Effector memory CD4-positive, alpha-beta T cell (primary cell): ENCODE data around the gene USP19.

Source experiments
- DNase-seq, 3 donors: peaks; one replicate each; pipeline ENCODE4 v3.0.0-alpha.2; 2020
- H3K27ac ChIP-seq: 2 replicates; pipeline ENCODE4 v1.7.0; 2013; ENCODE audit warnings: mild to moderate bottlenecking, low read length, moderate library complexity; ENCODE audit not compliant: insufficient read depth, poor library complexity, severe bottlenecking
- H3K27me3 ChIP-seq: replicated peaks from 2 replicates; pipeline ENCODE4 v1.7.0; 2013; ENCODE audit warnings: mild to moderate bottlenecking, low read length; ENCODE audit not compliant: insufficient read depth, control insufficient read depth, poor library complexity, severe bottlenecking
- H3K36me3 ChIP-seq: 2 replicates; pipeline ENCODE4 v1.7.0; 2013; ENCODE audit warnings: mild to moderate bottlenecking, low read length, moderate library complexity; ENCODE audit not compliant: control insufficient read depth, insufficient read depth
- H3K4me1 ChIP-seq: 2 replicates; pipeline ENCODE4 v1.7.0; 2013; ENCODE audit warnings: low read length, mild to moderate bottlenecking; ENCODE audit not compliant: control insufficient read depth, insufficient read depth, poor library complexity, severe bottlenecking
- H3K4me3 ChIP-seq: 2 replicates; pipeline ENCODE4 v1.7.0; 2013; ENCODE audit warnings: low read length, low read depth, mild to moderate bottlenecking; ENCODE audit not compliant: insufficient read depth, poor library complexity, severe bottlenecking
- H3K9me3 ChIP-seq: 2 replicates; pipeline ENCODE4 v1.7.0; 2013; ENCODE audit warnings: mild to moderate bottlenecking, low read length, moderate library complexity; ENCODE audit not compliant: control insufficient read depth
- total RNA-seq, 3 donors: gene quantifications; one replicate each; lab custom pipeline; 2026; lab: John Stamatoyannopoulos, UW

Gene USP19, protein sequence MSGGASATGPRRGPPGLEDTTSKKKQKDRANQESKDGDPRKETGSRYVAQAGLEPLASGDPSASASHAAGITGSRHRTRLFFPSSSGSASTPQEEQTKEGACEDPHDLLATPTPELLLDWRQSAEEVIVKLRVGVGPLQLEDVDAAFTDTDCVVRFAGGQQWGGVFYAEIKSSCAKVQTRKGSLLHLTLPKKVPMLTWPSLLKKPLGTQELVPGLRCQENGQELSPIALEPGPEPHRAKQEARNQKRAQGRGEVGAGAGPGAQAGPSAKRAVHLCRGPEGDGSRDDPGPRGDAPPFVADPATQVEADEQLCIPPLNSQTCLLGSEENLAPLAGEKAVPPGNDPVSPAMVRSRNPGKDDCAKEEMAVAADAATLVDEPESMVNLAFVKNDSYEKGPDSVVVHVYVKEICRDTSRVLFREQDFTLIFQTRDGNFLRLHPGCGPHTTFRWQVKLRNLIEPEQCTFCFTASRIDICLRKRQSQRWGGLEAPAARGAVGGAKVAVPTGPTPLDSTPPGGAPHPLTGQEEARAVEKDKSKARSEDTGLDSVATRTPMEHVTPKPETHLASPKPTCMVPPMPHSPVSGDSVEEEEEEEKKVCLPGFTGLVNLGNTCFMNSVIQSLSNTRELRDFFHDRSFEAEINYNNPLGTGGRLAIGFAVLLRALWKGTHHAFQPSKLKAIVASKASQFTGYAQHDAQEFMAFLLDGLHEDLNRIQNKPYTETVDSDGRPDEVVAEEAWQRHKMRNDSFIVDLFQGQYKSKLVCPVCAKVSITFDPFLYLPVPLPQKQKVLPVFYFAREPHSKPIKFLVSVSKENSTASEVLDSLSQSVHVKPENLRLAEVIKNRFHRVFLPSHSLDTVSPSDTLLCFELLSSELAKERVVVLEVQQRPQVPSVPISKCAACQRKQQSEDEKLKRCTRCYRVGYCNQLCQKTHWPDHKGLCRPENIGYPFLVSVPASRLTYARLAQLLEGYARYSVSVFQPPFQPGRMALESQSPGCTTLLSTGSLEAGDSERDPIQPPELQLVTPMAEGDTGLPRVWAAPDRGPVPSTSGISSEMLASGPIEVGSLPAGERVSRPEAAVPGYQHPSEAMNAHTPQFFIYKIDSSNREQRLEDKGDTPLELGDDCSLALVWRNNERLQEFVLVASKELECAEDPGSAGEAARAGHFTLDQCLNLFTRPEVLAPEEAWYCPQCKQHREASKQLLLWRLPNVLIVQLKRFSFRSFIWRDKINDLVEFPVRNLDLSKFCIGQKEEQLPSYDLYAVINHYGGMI (N-terminal part only)
- 74.3 to 111 (median 80.2) reads per million in 3 donors for total RNA-seq

DNA sequence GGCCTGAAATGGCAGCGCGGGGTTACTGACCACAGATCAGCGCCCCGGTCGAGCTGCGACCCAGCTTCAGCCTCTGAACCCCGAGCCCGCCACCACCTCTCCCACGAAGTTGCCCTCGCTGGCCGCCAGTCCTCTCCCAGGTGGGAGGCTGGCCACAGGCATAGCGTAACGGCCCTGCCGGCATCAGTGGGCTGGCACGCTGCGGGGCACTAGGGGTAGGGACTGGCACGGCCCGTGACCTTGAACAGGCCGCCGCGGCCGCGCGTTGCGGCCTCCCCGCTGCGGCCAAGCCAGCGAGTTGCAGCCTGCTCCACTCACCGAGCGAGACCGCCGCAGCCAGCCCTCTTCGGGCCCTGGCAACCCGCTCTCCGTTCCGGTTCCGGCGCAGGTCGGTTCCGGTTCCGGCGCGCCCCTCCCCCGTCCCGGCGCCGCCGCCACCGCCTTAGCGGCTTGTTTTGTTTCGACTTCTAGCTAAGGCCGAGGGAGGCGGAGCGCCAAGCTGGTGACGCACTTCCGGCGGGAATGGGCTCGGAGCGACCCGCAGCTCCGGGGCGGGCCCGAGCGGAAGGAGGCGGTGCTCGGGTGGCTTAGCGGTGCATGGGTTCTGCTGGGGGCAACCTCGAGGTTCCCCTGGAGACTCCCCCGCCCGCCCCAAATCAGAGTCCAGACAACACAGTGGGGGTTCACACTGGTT, at the start of gene USP19:
TSS of gene USP19 (minus strand) at position 386 of the 694 bp plus-strand sequence. CDS start 1,678 bp downstream, outside the sequence.
- Histone ChIP-seq H3K9me3 (no peaks in the 10 kb centered on the region), H3K36me3 (peaks cover 31% of the 10 kb centered on the region), H3K27me3 (no peaks in the 10 kb centered on the region), H3K4me3 (peak within 1 kb of the TSS; percentile 81), H3K4me1 (peaks cover 23% of the 10 kb centered on the region), H3K27ac (peak within 1 kb of the TSS; percentile 90)
- DNase-seq: peak; percentile 90 to 92 (median 90)

DNA sequence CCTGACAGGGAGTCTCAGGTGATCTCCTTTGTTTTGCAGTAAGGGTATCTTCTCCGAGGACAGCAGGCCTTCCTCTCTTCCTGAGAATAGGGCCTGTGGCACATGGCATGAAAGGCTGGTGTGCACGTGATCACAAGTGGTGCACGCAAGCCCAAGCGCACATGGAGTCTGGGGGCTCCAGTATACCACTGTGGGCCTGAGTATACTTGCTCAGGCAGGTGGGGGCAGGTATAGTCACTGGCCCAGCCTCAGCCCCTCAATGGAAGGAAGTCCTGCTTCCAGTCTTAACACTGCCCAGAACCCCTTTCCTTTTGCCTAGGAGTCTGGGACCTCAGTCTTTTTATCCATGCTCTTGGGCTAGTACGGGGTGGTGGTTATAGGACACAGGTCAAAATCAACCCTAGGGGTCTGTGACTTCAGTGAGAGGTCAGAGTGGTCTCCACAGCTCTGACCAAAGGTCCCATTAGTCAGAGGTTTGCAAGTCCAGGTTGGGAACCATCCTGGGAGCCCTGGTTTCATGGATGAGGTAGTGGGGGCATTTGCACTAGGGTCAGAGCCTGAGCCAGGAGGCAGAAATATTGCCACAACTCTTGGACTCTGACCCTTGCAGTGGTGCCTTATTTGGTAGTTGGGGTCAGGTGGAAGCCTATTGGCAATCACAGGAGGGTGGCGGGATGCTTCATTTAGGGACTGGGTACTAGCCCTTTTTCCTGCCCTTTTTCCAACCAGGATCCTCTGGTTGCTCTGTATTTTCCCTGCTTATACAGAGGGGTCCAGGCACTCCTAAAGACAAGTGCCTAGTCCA, 46.3 kb upstream of the USP19 start:
- H3K27ac ChIP-seq: peak overlapping the region; percentile 70
- H3K4me3 ChIP-seq: peak overlapping the region; percentile 76
- peaks cover 33% of the 10 kb centered on the region for H3K4me1 ChIP-seq

DNA sequence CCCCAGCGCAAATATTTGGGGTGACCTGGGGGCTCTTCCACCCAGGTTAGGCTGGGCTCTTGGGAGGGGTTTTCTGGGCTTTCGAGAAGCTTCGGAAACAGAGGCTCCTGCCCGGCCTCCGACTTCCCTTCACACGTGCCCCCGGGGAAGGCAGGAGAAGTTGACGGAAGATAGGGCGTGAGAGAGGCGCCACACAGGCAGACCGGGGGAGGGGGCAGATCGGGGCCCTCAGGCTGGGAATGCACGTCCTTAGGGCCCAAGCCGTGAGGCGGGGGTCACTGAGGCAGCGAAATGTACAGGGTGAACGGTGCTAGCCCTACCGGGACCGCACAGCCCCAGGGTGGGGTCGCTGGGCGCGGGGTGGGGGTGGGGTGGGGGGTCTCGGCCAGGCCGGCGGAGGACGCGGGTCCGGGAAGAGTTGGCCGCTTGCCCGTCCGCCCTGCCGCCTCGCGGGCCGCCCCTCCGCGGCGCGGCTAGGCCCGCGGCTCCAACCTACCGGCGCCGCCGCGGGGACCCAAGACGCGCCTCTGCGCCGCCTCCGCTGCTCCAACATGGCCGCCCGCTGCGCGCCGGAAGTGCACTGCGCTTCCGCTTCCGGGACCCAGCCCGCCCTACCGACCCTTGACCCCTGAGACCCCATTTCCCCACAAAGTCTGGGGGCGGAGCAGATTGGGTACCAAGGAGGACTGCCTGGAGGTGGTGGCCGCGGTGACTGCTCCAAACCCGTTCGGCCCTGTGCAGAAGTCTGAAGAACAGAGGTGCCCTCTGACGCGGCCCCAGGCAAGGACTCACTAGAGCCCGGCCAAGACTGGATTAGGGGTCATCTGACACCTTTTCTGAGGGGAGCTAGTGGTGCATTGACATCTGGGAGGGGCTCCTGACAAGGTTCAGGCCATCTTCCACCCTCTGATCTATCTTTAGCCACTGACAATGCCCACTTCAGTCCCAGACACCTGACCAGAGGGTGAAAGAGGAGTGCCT, 45.4 kb upstream of the USP19 start, which contains the start of gene CCDC71:
TSS of gene CCDC71 (minus strand) at position 561 of the 981 bp plus-strand sequence. CDS start 2,123 bp downstream, outside the sequence.
- Histone ChIP-seq H3K4me3 (peak within 1 kb of the TSS; percentile 76), H3K27ac (peak within 1 kb of the TSS; percentile 70), H3K9me3 (no peaks in the 10 kb centered on the region), H3K27me3 (no peaks in the 10 kb centered on the region), H3K4me1 (peaks cover 27% of the 10 kb centered on the region), H3K36me3 (peaks cover 15% of the 10 kb centered on the region)
- peak; percentile 40 to 57 (median 49) for DNase-seq

More for the DNA sequence above, 46.3 kb upstream of the USP19 start:
- Histone ChIP-seq H3K36me3 (peaks cover 10% of the 10 kb centered on the region), H3K9me3 (no peaks in the 10 kb centered on the region), H3K27me3 (no peaks in the 10 kb centered on the region)
- no peak for DNase-seq

DNA sequence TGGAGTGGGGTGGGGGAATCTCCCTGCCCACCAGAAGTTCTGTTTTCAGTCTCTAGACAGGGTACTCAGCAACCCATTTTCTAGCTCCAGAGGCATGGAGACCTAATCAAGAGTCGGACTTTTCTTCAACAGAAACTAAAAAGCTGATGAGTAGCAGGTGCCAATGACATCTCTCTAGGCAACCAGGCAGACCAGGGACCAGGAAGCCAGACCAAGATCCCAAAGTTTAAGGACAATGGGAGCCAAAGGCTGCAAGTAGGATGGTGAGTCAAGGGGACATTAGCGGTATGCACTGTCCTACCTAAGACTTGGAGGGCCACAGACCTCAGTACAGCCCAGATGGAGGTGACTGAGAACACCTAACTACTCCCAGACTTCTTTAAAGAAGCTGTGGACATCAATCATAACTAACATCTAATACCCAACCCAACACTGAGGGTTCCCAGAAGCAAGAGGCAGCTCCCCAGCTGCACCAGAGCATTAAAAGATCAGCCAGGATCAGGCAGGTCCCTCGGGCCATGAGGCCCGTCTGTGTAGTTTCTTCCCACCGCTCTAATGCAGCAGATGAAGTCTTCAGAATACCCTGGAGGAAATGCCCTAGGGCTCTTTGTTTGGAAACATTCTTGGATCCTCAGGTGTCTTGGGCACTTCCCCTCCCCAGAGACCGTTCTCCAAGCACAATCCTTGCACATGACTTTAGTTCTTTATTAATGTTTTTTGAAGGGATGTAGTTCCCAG, 44.5 kb upstream of the USP19 start:
- peaks cover 22% of the 10 kb centered on the region for H3K4me1 ChIP-seq
- H3K4me3 ChIP-seq: peak overlapping the region; percentile 76
- no peaks in the 10 kb centered on the region for H3K27me3 ChIP-seq
- DNase-seq: no peak
- peaks cover 15% of the 10 kb centered on the region for H3K36me3 ChIP-seq
- no peaks in the 10 kb centered on the region for H3K9me3 ChIP-seq
- peak overlapping the region; percentile 70 for H3K27ac ChIP-seq

DNA sequence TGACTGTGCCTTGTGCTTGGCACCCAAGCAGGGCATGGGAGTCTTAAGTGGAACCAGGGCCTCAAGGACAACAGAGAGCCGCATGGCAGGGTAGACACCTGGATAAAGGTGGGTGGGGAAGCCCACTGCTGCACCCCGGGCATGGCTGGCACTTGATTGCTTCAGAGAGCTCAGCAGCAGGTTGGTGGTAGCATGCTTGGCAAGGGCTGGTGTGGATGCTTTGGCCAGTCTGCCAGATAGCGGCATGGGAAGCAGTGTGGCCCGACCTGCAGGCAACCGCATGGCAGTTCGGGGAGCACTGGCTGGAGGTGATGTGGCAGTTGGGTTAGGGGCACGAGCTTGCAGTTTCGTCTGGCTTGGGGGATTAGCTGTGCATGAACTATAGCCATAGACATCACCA, 43.0 kb upstream of the USP19 start:
- peaks cover 22% of the 10 kb centered on the region for H3K4me1 ChIP-seq
- H3K9me3 ChIP-seq: no peaks in the 10 kb centered on the region
- no peak overlapping the region for H3K27ac ChIP-seq
- DNase-seq: no peak
- H3K27me3 ChIP-seq: no peaks in the 10 kb centered on the region
- peaks cover 15% of the 10 kb centered on the region for H3K36me3 ChIP-seq
- H3K4me3 ChIP-seq: no peak overlapping the region

DNA sequence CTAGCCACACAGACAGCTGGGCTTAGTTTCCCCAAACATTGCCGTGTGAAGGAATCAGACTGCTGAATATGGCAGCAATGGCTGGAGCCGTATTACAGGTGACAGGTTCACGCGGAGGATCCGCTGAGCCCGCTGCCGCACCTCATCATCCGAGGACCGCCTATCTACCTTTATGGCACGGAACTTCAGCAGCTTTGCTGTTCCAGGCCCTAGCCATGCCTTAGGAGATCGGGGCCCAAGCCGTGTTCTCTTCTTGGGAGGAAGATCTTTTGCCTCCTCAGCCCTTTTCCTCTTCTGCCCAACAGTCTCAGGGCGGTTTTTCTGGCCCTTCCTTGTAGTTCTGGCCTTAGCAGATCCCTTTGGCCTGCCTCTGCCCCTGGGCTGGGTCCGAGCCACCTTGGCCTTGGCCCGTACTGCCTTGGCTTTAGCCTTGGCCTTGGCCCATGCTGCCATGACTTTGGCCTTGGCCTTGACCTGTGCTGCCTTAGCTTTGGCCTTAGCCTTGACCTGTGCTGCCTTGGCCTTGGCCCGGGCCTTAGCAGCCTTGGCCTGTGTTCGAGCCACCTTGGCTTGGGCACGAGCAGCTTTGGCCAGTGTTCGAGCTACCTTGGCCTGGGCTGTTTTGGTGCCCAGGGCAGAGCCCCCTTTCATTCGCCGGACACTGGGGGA, 42.3 kb upstream of the USP19 start:
- Histone ChIP-seq H3K36me3 (peaks cover 15% of the 10 kb centered on the region), H3K4me1 (peaks cover 22% of the 10 kb centered on the region), H3K27ac (no peak overlapping the region), H3K27me3 (no peaks in the 10 kb centered on the region), H3K4me3 (no peak overlapping the region), H3K9me3 (no peaks in the 10 kb centered on the region)
- no peak for DNase-seq

DNA sequence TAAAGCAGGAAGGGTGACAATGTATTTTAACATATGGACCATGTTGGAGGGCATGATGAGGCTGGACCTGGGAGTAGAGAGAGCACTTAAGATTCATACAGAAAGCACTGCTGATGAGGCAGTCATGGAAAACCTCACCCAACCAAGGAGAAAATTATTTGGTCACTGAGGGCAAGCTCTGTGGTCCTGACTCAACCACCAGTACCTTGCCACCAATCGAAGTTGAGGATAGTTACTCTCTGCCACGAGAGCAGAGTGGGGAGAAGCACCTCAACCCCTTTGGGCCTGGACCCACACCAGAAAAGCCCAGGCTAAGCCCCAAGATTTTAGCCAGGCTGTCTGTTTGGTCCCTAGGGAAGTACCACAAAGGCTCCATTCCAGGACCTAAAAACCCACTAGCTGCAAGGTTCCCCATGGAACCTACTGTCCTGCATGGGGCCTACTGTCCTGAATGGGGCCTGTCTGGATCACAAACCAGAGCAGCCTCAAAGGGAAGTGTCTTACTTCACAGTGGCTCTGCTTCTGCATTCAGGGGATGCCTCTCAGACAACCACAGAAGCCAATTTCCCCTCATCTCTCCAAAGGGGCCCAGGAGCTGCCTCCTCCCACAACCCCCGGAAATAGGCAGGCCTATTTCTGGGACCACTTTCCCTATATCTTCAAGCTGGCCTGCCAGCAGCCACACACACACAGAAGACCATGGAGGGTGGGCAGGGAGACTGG, 41.3 kb upstream of the USP19 start:
- Histone ChIP-seq H3K36me3 (peaks cover 15% of the 10 kb centered on the region), H3K9me3 (no peaks in the 10 kb centered on the region), H3K4me1 (peaks cover 22% of the 10 kb centered on the region), H3K27me3 (no peaks in the 10 kb centered on the region), H3K4me3 (no peak overlapping the region), H3K27ac (no peak overlapping the region)
- no peak for DNase-seq
